Measurements from ENCODE around the gene CLCN4. TPM values are rescaled to one million over a fixed set of nuclear protein-coding genes. Genes with fewer than 3 reads are reported as not detected.

The CLCN4 gene
- polyA plus RNA-seq, 2 donors = 0.06 to 0.16 TPM

GRCh38 chrX:10126044-10126443, 30.7 kb upstream of the CLCN4 start:
- 89 to 90% methylated on average over 23 of the region's 23 CpGs for WGBS, 2 donors
- H3K4me1 ChIP-seq (ENCODE audit: control insufficient read depth in 2 of 2, insufficient read depth in 2 of 2, low read length in 1 of 2) = peaks cover 0 to 4% of the 10 kb centered on the region in 2 donors
- no peak overlapping the region for H3K4me3 ChIP-seq (ENCODE audit: low read depth in 1 of 2, low read length in 2 of 2)
- no peaks in the 10 kb centered on the region for H3K9me3 ChIP-seq (ENCODE audit: control insufficient read depth in 2 of 2, insufficient read depth in 1 of 2, low read depth in 1 of 2, low read length in 1 of 2)
- peaks cover 2 to 15% of the 10 kb centered on the region in 2 donors for H3K36me3 ChIP-seq (ENCODE audit: control insufficient read depth in 2 of 2, insufficient read depth in 2 of 2, low read length in 1 of 2)
- no peak overlapping the region for H3K27ac ChIP-seq (ENCODE audit: low read depth in 2 of 2, low read length in 1 of 2)
- no peaks in the 10 kb centered on the region for H3K27me3 ChIP-seq (ENCODE audit: control insufficient read depth in 1 of 2, insufficient read depth in 2 of 2, low read length in 2 of 2)

- WGBS, 2 donors = 91 to 96% methylated on average over 10 of the region's 10 CpGs
- Histone ChIP-seq H3K4me1 (ENCODE audit: control insufficient read depth in 2 of 2, insufficient read depth in 2 of 2, low read length in 1 of 2) (no peaks in the 10 kb centered on the region), H3K36me3 (ENCODE audit: control insufficient read depth in 2 of 2, insufficient read depth in 2 of 2, low read length in 1 of 2) (peaks cover 2 to 15% of the 10 kb centered on the region in 2 donors), H3K27me3 (ENCODE audit: control insufficient read depth in 1 of 2, insufficient read depth in 2 of 2, low read length in 2 of 2) (no peaks in the 10 kb centered on the region), H3K4me3 (ENCODE audit: low read depth in 1 of 2, low read length in 2 of 2) (no peak overlapping the region), H3K27ac (ENCODE audit: low read depth in 2 of 2, low read length in 1 of 2) (no peak overlapping the region), H3K9me3 (ENCODE audit: control insufficient read depth in 2 of 2, insufficient read depth in 1 of 2, low read depth in 1 of 2, low read length in 1 of 2) (no peaks in the 10 kb centered on the region)
Measured at GRCh38 chrX:10126834-10127233, 29.9 kb upstream of the CLCN4 start.

- Histone ChIP-seq H3K4me1 (ENCODE audit: control insufficient read depth in 2 of 2, insufficient read depth in 2 of 2, low read length in 1 of 2) (no peaks in the 10 kb centered on the region), H3K27ac (ENCODE audit: low read depth in 2 of 2, low read length in 1 of 2) (no peak overlapping the region), H3K36me3 (ENCODE audit: control insufficient read depth in 2 of 2, insufficient read depth in 2 of 2, low read length in 1 of 2) (peaks cover 2 to 15% of the 10 kb centered on the region in 2 donors), H3K9me3 (ENCODE audit: control insufficient read depth in 2 of 2, insufficient read depth in 1 of 2, low read depth in 1 of 2, low read length in 1 of 2) (no peaks in the 10 kb centered on the region), H3K4me3 (ENCODE audit: low read depth in 1 of 2, low read length in 2 of 2) (no peak overlapping the region), H3K27me3 (ENCODE audit: control insufficient read depth in 1 of 2, insufficient read depth in 2 of 2, low read length in 2 of 2) (no peaks in the 10 kb centered on the region)
- WGBS, 2 donors = 95 to 97% methylated on average over 17 of the region's 17 CpGs
Measured at GRCh38 chrX:10128386-10128785, 28.4 kb upstream of the CLCN4 start.

GRCh38 chrX:10129229-10129628, 27.5 kb upstream of the CLCN4 start:
- H3K36me3 ChIP-seq (ENCODE audit: control insufficient read depth in 2 of 2, insufficient read depth in 2 of 2, low read length in 1 of 2) = peaks cover 2 to 15% of the 10 kb centered on the region in 2 donors
- no peaks in the 10 kb centered on the region for H3K4me1 ChIP-seq (ENCODE audit: control insufficient read depth in 2 of 2, insufficient read depth in 2 of 2, low read length in 1 of 2)
- no peak overlapping the region for H3K4me3 ChIP-seq (ENCODE audit: low read depth in 1 of 2, low read length in 2 of 2)
- H3K27ac ChIP-seq (ENCODE audit: low read depth in 2 of 2, low read length in 1 of 2) = no peak overlapping the region
- WGBS, 2 donors = 93 to 97% methylated on average over 12 of the region's 12 CpGs
- no peaks in the 10 kb centered on the region for H3K27me3 ChIP-seq (ENCODE audit: control insufficient read depth in 1 of 2, insufficient read depth in 2 of 2, low read length in 2 of 2)
- no peaks in the 10 kb centered on the region for H3K9me3 ChIP-seq (ENCODE audit: control insufficient read depth in 2 of 2, insufficient read depth in 1 of 2, low read depth in 1 of 2, low read length in 1 of 2)

- no peaks in the 10 kb centered on the region for H3K4me1 ChIP-seq (ENCODE audit: control insufficient read depth in 2 of 2, insufficient read depth in 2 of 2, low read length in 1 of 2)
- no peaks in the 10 kb centered on the region for H3K9me3 ChIP-seq (ENCODE audit: control insufficient read depth in 2 of 2, insufficient read depth in 1 of 2, low read depth in 1 of 2, low read length in 1 of 2)
- no peak overlapping the region for H3K4me3 ChIP-seq (ENCODE audit: low read depth in 1 of 2, low read length in 2 of 2)
- H3K27ac ChIP-seq (ENCODE audit: low read depth in 2 of 2, low read length in 1 of 2) = no peak overlapping the region
- peaks cover 2 to 23% of the 10 kb centered on the region in 2 donors for H3K36me3 ChIP-seq (ENCODE audit: control insufficient read depth in 2 of 2, insufficient read depth in 2 of 2, low read length in 1 of 2)
- H3K27me3 ChIP-seq (ENCODE audit: control insufficient read depth in 1 of 2, insufficient read depth in 2 of 2, low read length in 2 of 2) = no peaks in the 10 kb centered on the region
- WGBS, 2 donors = 71 to 97% methylated on average over 3 of the region's 3 CpGs
Measured at GRCh38 chrX:10130354-10130753, 26.4 kb upstream of the CLCN4 start.

GRCh38 chrX:10133980-10134676, 22.6 kb upstream of the CLCN4 start:
- Histone ChIP-seq H3K27ac (ENCODE audit: low read depth in 2 of 2, low read length in 1 of 2) (no peak overlapping the region), H3K9me3 (ENCODE audit: control insufficient read depth in 2 of 2, insufficient read depth in 1 of 2, low read depth in 1 of 2, low read length in 1 of 2) (no peaks in the 10 kb centered on the region), H3K4me3 (ENCODE audit: low read depth in 1 of 2, low read length in 2 of 2) (no peak overlapping the region), H3K4me1 (ENCODE audit: control insufficient read depth in 2 of 2, insufficient read depth in 2 of 2, low read length in 1 of 2) (no peaks in the 10 kb centered on the region), H3K36me3 (ENCODE audit: control insufficient read depth in 2 of 2, insufficient read depth in 2 of 2, low read length in 1 of 2) (peaks cover 7 to 29% of the 10 kb centered on the region in 2 donors), H3K27me3 (ENCODE audit: control insufficient read depth in 1 of 2, insufficient read depth in 2 of 2, low read length in 2 of 2) (no peaks in the 10 kb centered on the region)
- WGBS, 2 donors = 87 to 94% methylated on average over 20 of the region's 20 CpGs

- Histone ChIP-seq H3K9me3 (ENCODE audit: control insufficient read depth in 2 of 2, insufficient read depth in 1 of 2, low read depth in 1 of 2, low read length in 1 of 2) (no peaks in the 10 kb centered on the region), H3K27ac (ENCODE audit: low read depth in 2 of 2, low read length in 1 of 2) (no peak overlapping the region), H3K27me3 (ENCODE audit: control insufficient read depth in 1 of 2, insufficient read depth in 2 of 2, low read length in 2 of 2) (no peaks in the 10 kb centered on the region), H3K36me3 (ENCODE audit: control insufficient read depth in 2 of 2, insufficient read depth in 2 of 2, low read length in 1 of 2) (peaks cover 6 to 25% of the 10 kb centered on the region in 2 donors), H3K4me1 (ENCODE audit: control insufficient read depth in 2 of 2, insufficient read depth in 2 of 2, low read length in 1 of 2) (no peaks in the 10 kb centered on the region), H3K4me3 (ENCODE audit: low read depth in 1 of 2, low read length in 2 of 2) (no peak overlapping the region)
- WGBS, 2 donors = 90 to 94% methylated on average over 7 of the region's 7 CpGs
Measured at GRCh38 chrX:10134921-10135320, 21.9 kb upstream of the CLCN4 start.

- H3K9me3 ChIP-seq (ENCODE audit: control insufficient read depth in 2 of 2, insufficient read depth in 1 of 2, low read depth in 1 of 2, low read length in 1 of 2) = no peaks in the 10 kb centered on the region
- WGBS, 2 donors = 93 to 94% methylated on average over 27 to 28 of the region's 28 CpGs
- H3K27ac ChIP-seq (ENCODE audit: low read depth in 2 of 2, low read length in 1 of 2) = no peak overlapping the region
- H3K4me3 ChIP-seq (ENCODE audit: low read depth in 1 of 2, low read length in 2 of 2) = no peak overlapping the region
- no peaks in the 10 kb centered on the region for H3K4me1 ChIP-seq (ENCODE audit: control insufficient read depth in 2 of 2, insufficient read depth in 2 of 2, low read length in 1 of 2)
- H3K27me3 ChIP-seq (ENCODE audit: control insufficient read depth in 1 of 2, insufficient read depth in 2 of 2, low read length in 2 of 2) = no peaks in the 10 kb centered on the region
- peaks cover 5 to 21% of the 10 kb centered on the region in 2 donors for H3K36me3 ChIP-seq (ENCODE audit: control insufficient read depth in 2 of 2, insufficient read depth in 2 of 2, low read length in 1 of 2)
Measured at GRCh38 chrX:10135561-10136399, 21.0 kb upstream of the CLCN4 start.

DNA sequence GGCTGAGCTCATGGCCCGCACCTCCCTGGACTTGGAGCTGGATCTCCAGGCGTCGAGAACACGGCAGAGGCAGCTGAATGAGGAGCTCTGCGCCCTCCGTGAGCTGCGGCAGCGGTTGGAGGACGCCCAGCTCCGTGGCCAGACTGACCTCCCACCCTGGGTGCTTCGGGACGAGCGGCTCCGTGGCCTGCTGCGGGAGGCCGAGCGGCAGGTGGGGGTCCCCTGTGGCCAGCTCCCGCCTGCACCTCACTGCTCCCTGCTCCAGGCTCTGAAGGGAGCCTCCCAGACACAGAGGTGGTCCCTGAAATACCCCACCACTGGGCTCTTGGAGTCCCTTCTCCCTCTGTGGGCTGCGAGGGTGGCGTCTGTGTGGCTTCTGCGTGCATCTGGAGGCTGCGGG, 18.0 kb upstream of the CLCN4 start:
- H3K27ac ChIP-seq (ENCODE audit: low read depth in 2 of 2, low read length in 1 of 2) = no peak overlapping the region
- H3K27me3 ChIP-seq (ENCODE audit: control insufficient read depth in 1 of 2, insufficient read depth in 2 of 2, low read length in 2 of 2) = no peaks in the 10 kb centered on the region
- peaks cover 5 to 25% of the 10 kb centered on the region in 2 donors for H3K36me3 ChIP-seq (ENCODE audit: control insufficient read depth in 2 of 2, insufficient read depth in 2 of 2, low read length in 1 of 2)
- H3K4me1 ChIP-seq (ENCODE audit: control insufficient read depth in 2 of 2, insufficient read depth in 2 of 2, low read length in 1 of 2) = no peaks in the 10 kb centered on the region
- 96 to 97% methylated on average over 15 to 22 of the region's 22 CpGs for WGBS, 2 donors
- no peak overlapping the region for H3K4me3 ChIP-seq (ENCODE audit: low read depth in 1 of 2, low read length in 2 of 2)
- H3K9me3 ChIP-seq (ENCODE audit: control insufficient read depth in 2 of 2, insufficient read depth in 1 of 2, low read depth in 1 of 2, low read length in 1 of 2) = no peaks in the 10 kb centered on the region

Data from esophagus (tissue), 2 donors.